Measurements from ENCODE around the gene CAV1. TPM values are rescaled to one million over a fixed set of nuclear protein-coding genes. Genes with fewer than 3 reads are reported as not detected.

Gene CAV1
- polyA plus RNA-seq, 1 donor (not counting 4 experiments of a cell fraction or from before 2014, with no cell fraction given): 2,905 TPM

GRCh38 chr7:116598278-116598677 is 73.4 kb downstream of the CAV1 start:
- H3K36me3 ChIP-seq (ENCODE audit: control insufficient read depth in 2 of 2, extremely low read depth in 1 of 2, insufficient read depth in 2 of 2, low read length in 2 of 2): no peaks in the 10 kb centered on the region
- H3K27ac ChIP-seq (ENCODE audit: control insufficient read depth, insufficient read depth, low read length): no peak overlapping the region
- H2AFZ ChIP-seq (ENCODE audit: control insufficient read depth, low read length): no peak overlapping the region
- dilution Hi-C loops (cut with MboI; ENCODE audit: extremely low pct_ligation_motif_present, low sequenced_read_pairs): no loop called here
- H3K9me1 ChIP-seq (ENCODE audit: control insufficient read depth, extremely low read depth, insufficient read depth, low read length): no peaks in the 10 kb centered on the region
- TF ChIP-seq CTCF (optimal IDR thresholded peaks at IDR 0.05 in 1 of 3, IDR thresholded peaks at IDR 0.05 in 1 of 3, conservative IDR thresholded peaks at IDR 0.05 in 1 of 3; ENCODE audit: extremely low read depth in 1 of 3, insufficient read depth in 2 of 3, low read length in 3 of 3) (peak in 2 of 3 experiments; percentile 21 to 45), EZH2 (IDR thresholded peaks at IDR 0.05; ENCODE audit: low read length) (no peak)
- H3K27me3 ChIP-seq (ENCODE audit: control insufficient read depth, extremely low read depth, insufficient read depth, low read length): no peaks in the 10 kb centered on the region
- H3K4me1 ChIP-seq (ENCODE audit: control insufficient read depth, extremely low read depth, insufficient read depth, low read length): peaks cover 8% of the 10 kb centered on the region
- no peak for DNase-seq (ENCODE audit: low read depth, low spot score)
- no peaks in the 10 kb centered on the region for H3K9me3 ChIP-seq (ENCODE audit: control insufficient read depth, low read depth, low read length)
- H3K4me3 ChIP-seq (ENCODE audit: control insufficient read depth in 2 of 3, extremely low read depth in 1 of 3, insufficient read depth in 2 of 3, low read depth in 1 of 3, low read length in 3 of 3): no peak overlapping the region
- no peak overlapping the region for H3K9ac ChIP-seq (ENCODE audit: control insufficient read depth, extremely low read depth, insufficient read depth, low read length)
- no peaks in the 10 kb centered on the region for H4K20me1 ChIP-seq (ENCODE audit: control insufficient read depth, extremely low read depth, insufficient read depth, low read length)
- H3K4me2 ChIP-seq (ENCODE audit: control insufficient read depth, extremely low read depth, insufficient read depth, low read depth, low read length): no peak overlapping the region
- H3K79me2 ChIP-seq (ENCODE audit: control insufficient read depth, insufficient read depth, low read length): no peaks in the 10 kb centered on the region
- no peak for FAIRE-seq

GRCh38 chr7:116598861-116599260 is 74.0 kb downstream of the CAV1 start:
- no peak overlapping the region for H3K27ac ChIP-seq (ENCODE audit: control insufficient read depth, insufficient read depth, low read length)
- no peak overlapping the region for H2AFZ ChIP-seq (ENCODE audit: control insufficient read depth, low read length)
- DNase-seq (ENCODE audit: low read depth, low spot score): no peak
- H3K36me3 ChIP-seq (ENCODE audit: control insufficient read depth in 2 of 2, extremely low read depth in 1 of 2, insufficient read depth in 2 of 2, low read length in 2 of 2): no peaks in the 10 kb centered on the region
- H3K9ac ChIP-seq (ENCODE audit: control insufficient read depth, extremely low read depth, insufficient read depth, low read length): no peak overlapping the region
- H3K79me2 ChIP-seq (ENCODE audit: control insufficient read depth, insufficient read depth, low read length): no peaks in the 10 kb centered on the region
- no peak for TF ChIP-seq CTCF (optimal IDR thresholded peaks at IDR 0.05 in 1 of 3, IDR thresholded peaks at IDR 0.05 in 1 of 3, conservative IDR thresholded peaks at IDR 0.05 in 1 of 3; ENCODE audit: extremely low read depth in 1 of 3, insufficient read depth in 2 of 3, low read length in 3 of 3)
- no peak for TF ChIP-seq EZH2 (IDR thresholded peaks at IDR 0.05; ENCODE audit: low read length)
- H3K27me3 ChIP-seq (ENCODE audit: control insufficient read depth, extremely low read depth, insufficient read depth, low read length): no peaks in the 10 kb centered on the region
- H3K9me3 ChIP-seq (ENCODE audit: control insufficient read depth, low read depth, low read length): no peaks in the 10 kb centered on the region
- no peaks in the 10 kb centered on the region for H4K20me1 ChIP-seq (ENCODE audit: control insufficient read depth, extremely low read depth, insufficient read depth, low read length)
- H3K4me2 ChIP-seq (ENCODE audit: control insufficient read depth, extremely low read depth, insufficient read depth, low read depth, low read length): no peak overlapping the region
- no peak overlapping the region for H3K4me3 ChIP-seq (ENCODE audit: control insufficient read depth in 2 of 3, extremely low read depth in 1 of 3, insufficient read depth in 2 of 3, low read depth in 1 of 3, low read length in 3 of 3)
- H3K9me1 ChIP-seq (ENCODE audit: control insufficient read depth, extremely low read depth, insufficient read depth, low read length): no peaks in the 10 kb centered on the region
- H3K4me1 ChIP-seq (ENCODE audit: control insufficient read depth, extremely low read depth, insufficient read depth, low read length): peaks cover 8% of the 10 kb centered on the region
- no peak for FAIRE-seq
- dilution Hi-C loops (cut with MboI; ENCODE audit: extremely low pct_ligation_motif_present, low sequenced_read_pairs): no loop called here
